Endothelial cell of umbilical vein (primary cell): ENCODE data around the gene DGLUCY. TPM values are rescaled to one million over a fixed set of nuclear protein-coding genes. Genes with fewer than 3 reads are reported as not detected.
"Not testable (repeated sequence)": the region's sequence is repeated elsewhere in the genome, so short reads cannot be mapped to it uniquely, and the experiment has no call there.

Source experiments
- BruUV-seq: library from RNA; stranded (reverse); fragments of 400-500 nt; replicated peaks from 2 replicates; lab custom pipeline; 2021; lab: Mats Ljungman, UMichigan
- CTCF ChIA-PET: fragments of 300-600, 350-600 bp; sonication (Branson Sonifier 250); formaldehyde crosslinking; loops from one replicate; lab custom pipeline; 2021; ENCODE audit warnings: antibody characterized with exemption, inconsistent platforms; lab: Charles Lee
- POLR2A ChIA-PET: fragments of 300-600, 350-600 bp; sonication (Branson Sonifier 250); formaldehyde crosslinking; loops from one replicate; lab custom pipeline; 2021; ENCODE audit warnings: antibody characterized with exemption, inconsistent platforms; lab: Charles Lee
- DNase-seq: peaks from one replicate; pipeline ENCODE4 v3.0.0-alpha.2; 2011; ENCODE audit warnings: low read depth, low spot score
- FAIRE-seq: peaks from 2 replicates; lab custom pipeline; 2011; peaks lifted over from hg19 to GRCh38; lab: Jason Lieb, UNC
- H2AFZ ChIP-seq: 2 replicates; pipeline ENCODE4 v1.6.0; 2012; ENCODE audit warnings: low read depth, low read length, control low read depth, inconsistent platforms
- H3K27ac ChIP-seq: 2 replicates; pipeline ENCODE4 v1.5.1; 2011; ENCODE audit warnings: low read depth, mild to moderate bottlenecking, control low read depth, low read length, moderate library complexity; ENCODE audit not compliant: insufficient read depth
- H3K27me3 ChIP-seq, 2 experiments: 2 replicates each; pipeline versions ENCODE4 v1.6.0 to v1.6.1; 2011; ENCODE audit warnings: low read length in 2 of 2, mixed read lengths in 1 of 2; ENCODE audit not compliant: control insufficient read depth in 2 of 2, insufficient read depth in 2 of 2
- H3K36me3 ChIP-seq, 2 experiments: 2 replicates in 1 of 2; 3 replicates in 1 of 2; pipeline ENCODE4 v1.5.1; 2011; ENCODE audit warnings: low read length in 2 of 2, mild to moderate bottlenecking in 1 of 2, moderate library complexity in 1 of 2; ENCODE audit not compliant: control insufficient read depth in 2 of 2, insufficient read depth in 2 of 2; ENCODE audit errors: extremely low read depth in 1 of 2
- H3K4me1 ChIP-seq: 3 replicates; pipeline ENCODE4 v1.5.1; 2011; ENCODE audit warnings: mild to moderate bottlenecking, low read length; ENCODE audit not compliant: control insufficient read depth, insufficient read depth; ENCODE audit errors: extremely low read depth
- H3K4me2 ChIP-seq: 2 replicates; pipeline ENCODE4 v1.6.1; 2011; ENCODE audit warnings: low read length, control low read depth, mixed read lengths; ENCODE audit not compliant: insufficient read depth
- H3K4me3 ChIP-seq, 3 experiments: fragments of 200-600 bp in 1 of 3; sonication (generic), shearing (Covaris generic) in 1 of 3; replicated peaks in 1 of 3; 2 replicates each; pipeline ENCODE4 v1.5.1; 2011 to 2016; ENCODE audit warnings: control low read depth in 3 of 3, low read length in 3 of 3, mild to moderate bottlenecking in 2 of 3, inconsistent platforms in 1 of 3, low read depth in 1 of 3, moderate library complexity in 1 of 3; ENCODE audit not compliant: insufficient read depth in 1 of 3
- H3K79me2 ChIP-seq: 2 replicates; pipeline ENCODE4 v1.6.0; 2012; ENCODE audit warnings: low read length, inconsistent platforms; ENCODE audit not compliant: control insufficient read depth, insufficient read depth
- H3K9ac ChIP-seq: replicated peaks from 2 replicates; pipeline ENCODE3; 2011; ENCODE audit warnings: low read length, control low read depth; ENCODE audit not compliant: insufficient read depth; ENCODE audit errors: extremely low read depth
- H3K9me1 ChIP-seq: replicated peaks from 3 replicates; pipeline ENCODE4 v1.6.0; 2011; ENCODE audit warnings: mild to moderate bottlenecking, low read length; ENCODE audit not compliant: control insufficient read depth, insufficient read depth; ENCODE audit errors: extremely low read depth
- H3K9me3 ChIP-seq: replicated peaks from 2 replicates; pipeline ENCODE4 v1.5.1; 2012; ENCODE audit warnings: low read length, inconsistent platforms; ENCODE audit not compliant: control insufficient read depth, insufficient read depth
- H4K20me1 ChIP-seq: replicated peaks from 2 replicates; pipeline ENCODE3; 2011; ENCODE audit warnings: mild to moderate bottlenecking, low read length; ENCODE audit not compliant: control insufficient read depth, insufficient read depth; ENCODE audit errors: extremely low read depth
- EZH2 ChIP-seq: IDR thresholded peaks from 2 replicates; pipeline ENCODE4 v1.6.1; 2012; ENCODE audit warnings: borderline replicate concordance, low read depth, mild to moderate bottlenecking, moderate library complexity, low read length, inconsistent platforms; ENCODE audit not compliant: severe bottlenecking
- FOS ChIP-seq: IDR thresholded peaks from 2 replicates; pipeline ENCODE4 v1.6.1; 2011; ENCODE audit warnings: mild to moderate bottlenecking, low read length, moderate library complexity, borderline replicate concordance; ENCODE audit not compliant: insufficient read depth
- GATA2 ChIP-seq: IDR thresholded peaks from 2 replicates; pipeline ENCODE4 v1.7.0; 2011; ENCODE audit warnings: low read depth, mild to moderate bottlenecking, moderate library complexity, mixed read lengths, low read length; ENCODE audit not compliant: insufficient read length, insufficient read depth
- JUN ChIP-seq: IDR thresholded peaks from 2 replicates; pipeline ENCODE4 v1.6.1; 2011; ENCODE audit warnings: borderline replicate concordance, low read depth; ENCODE audit not compliant: insufficient read length, insufficient read depth
- MAX ChIP-seq: IDR thresholded peaks from 2 replicates; pipeline ENCODE4 v1.6.1; 2011; ENCODE audit not compliant: insufficient read depth, insufficient read length
- MYC ChIP-seq: IDR thresholded peaks from one replicate; pipeline ENCODE4 v1.6.1; 2011; ENCODE audit warnings: mild to moderate bottlenecking, low read depth, low read length
- POLR2A ChIP-seq: IDR thresholded peaks from 2 replicates; pipeline ENCODE4 v1.6.1; 2012; ENCODE audit warnings: low read depth, mild to moderate bottlenecking, control low read depth, low read length
- POLR2AphosphoS5 ChIP-seq: IDR thresholded peaks from 2 replicates; pipeline ENCODE4 v1.6.1; 2012; ENCODE audit warnings: low read depth, mild to moderate bottlenecking, control low read depth, low read length, moderate library complexity; ENCODE audit not compliant: insufficient read depth
- dilution Hi-C: fragments of 300-500 bp; cut with MboI; formaldehyde crosslinking; loops from one replicate; pipeline ENCODE4 v1.15.0; 2019; ENCODE audit warnings: low sequenced_read_pairs; ENCODE audit not compliant: extremely low pct_ligation_motif_present
- intact Hi-C: fragments of 100-400 bp; cut with micrococcal nuclease; formaldehyde crosslinking; loops from one replicate; pipeline ENCODE4 v1.10.0; 2022
- polyA plus RNA-seq, 4 experiments: library from polyadenylated mRNA; depleted of rRNA in 3 of 4; stranded (reverse) in 3 of 4; unstranded in 1 of 4; fragments of >200 nt; gene quantifications; 2 replicates each; pipeline versions ENCODE4 v1.2.1 to v1.2.3, GENCODE V29; 2011 to 2012; ENCODE audit warnings: missing spikeins in 1 of 4
- total RNA-seq: library from RNA; stranded (reverse); gene quantifications from 2 replicates; pipeline ENCODE4 v1.2.3, GENCODE V29; 2021
- TF ChIP-seq, protein P1 (sequence below), 2 donors: IDR thresholded peaks; 1 replicate in 1 of 2; 2 replicates in 1 of 2; pipeline ENCODE4 v1.5.1; 2011; ENCODE audit warnings: low read length in 2 of 2, mild to moderate bottlenecking in 2 of 2, moderate library complexity in 2 of 2, control low read depth in 1 of 2, inconsistent platforms in 1 of 2, low read depth in 1 of 2; ENCODE audit not compliant: insufficient read depth in 1 of 2; ENCODE audit errors: extremely low read depth in 1 of 2

The DGLUCY gene
- total and polyA plus RNA-seq, 2 donors (not counting 3 experiments of a cell fraction or from before 2014, with no cell fraction given) = 40.9 to 65.6 TPM

DNA sequence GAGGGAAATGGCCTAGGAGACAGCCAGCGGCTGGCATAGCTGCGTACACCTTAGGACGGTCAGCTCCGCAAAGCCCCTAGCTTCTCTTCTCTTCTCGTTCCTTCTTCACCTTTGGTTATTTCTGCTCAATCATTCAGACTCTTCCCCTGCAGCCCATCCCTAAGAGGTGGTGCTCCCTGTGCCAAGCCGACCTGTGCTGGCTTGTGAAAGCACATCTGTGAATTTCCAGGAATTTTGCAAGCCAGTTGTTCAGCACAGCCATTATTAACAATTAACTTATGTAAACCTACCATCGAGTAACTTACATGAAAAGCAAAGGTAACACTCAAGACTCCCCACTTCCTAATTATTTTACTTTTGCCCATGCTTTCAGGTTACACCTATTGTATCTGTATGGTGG, 151.5 kb downstream of the DGLUCY start:
- no peak for FAIRE-seq
- TF ChIP-seq, protein P1, sequence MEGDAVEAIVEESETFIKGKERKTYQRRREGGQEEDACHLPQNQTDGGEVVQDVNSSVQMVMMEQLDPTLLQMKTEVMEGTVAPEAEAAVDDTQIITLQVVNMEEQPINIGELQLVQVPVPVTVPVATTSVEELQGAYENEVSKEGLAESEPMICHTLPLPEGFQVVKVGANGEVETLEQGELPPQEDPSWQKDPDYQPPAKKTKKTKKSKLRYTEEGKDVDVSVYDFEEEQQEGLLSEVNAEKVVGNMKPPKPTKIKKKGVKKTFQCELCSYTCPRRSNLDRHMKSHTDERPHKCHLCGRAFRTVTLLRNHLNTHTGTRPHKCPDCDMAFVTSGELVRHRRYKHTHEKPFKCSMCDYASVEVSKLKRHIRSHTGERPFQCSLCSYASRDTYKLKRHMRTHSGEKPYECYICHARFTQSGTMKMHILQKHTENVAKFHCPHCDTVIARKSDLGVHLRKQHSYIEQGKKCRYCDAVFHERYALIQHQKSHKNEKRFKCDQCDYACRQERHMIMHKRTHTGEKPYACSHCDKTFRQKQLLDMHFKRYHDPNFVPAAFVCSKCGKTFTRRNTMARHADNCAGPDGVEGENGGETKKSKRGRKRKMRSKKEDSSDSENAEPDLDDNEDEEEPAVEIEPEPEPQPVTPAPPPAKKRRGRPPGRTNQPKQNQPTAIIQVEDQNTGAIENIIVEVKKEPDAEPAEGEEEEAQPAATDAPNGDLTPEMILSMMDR (IDR thresholded peaks at IDR 0.05; ENCODE audit: extremely low read depth in 1 of 2, insufficient read depth in 1 of 2, low read depth in 1 of 2, low read length in 2 of 2) = no peak
- TF ChIP-seq POLR2A (no peak), JUN (no peak), EZH2 (no peak), POLR2AphosphoS5 (no peak), MYC (no peak), MAX (no peak), FOS (no peak), GATA2 (no peak)
- POLR2A ChIA-PET = no interaction called here
- H3K36me3 ChIP-seq = no peaks in the 10 kb centered on the region
- H3K4me3 ChIP-seq = no peak overlapping the region
- DNase-seq = no peak
- H3K27ac ChIP-seq = no peak overlapping the region
- no peak overlapping the region for H3K9ac ChIP-seq
- peaks cover 3% of the 10 kb centered on the region for H3K4me1 ChIP-seq
- no peak overlapping the region for H3K4me2 ChIP-seq
- BruUV-seq = no TSS peak
- H2AFZ ChIP-seq = no peak overlapping the region
- H3K79me2 ChIP-seq = no peaks in the 10 kb centered on the region
- dilution Hi-C loops (no loop called here), intact Hi-C loops (loop anchor here (5.0 kb wide), 1 partner anchor 88 kb away; no protein-coding TSS in a partner anchor)
- H3K9me3 ChIP-seq = no peaks in the 10 kb centered on the region
- CTCF ChIA-PET = interaction anchor here (1.3 to 2.7 kb wide), 2 partner anchors 9 to 88 kb away, joined by 3 to 22 read pairs; no protein-coding TSS in a partner anchor
- H3K27me3 ChIP-seq = no peaks in the 10 kb centered on the region
- H4K20me1 ChIP-seq = no peaks in the 10 kb centered on the region
- H3K9me1 ChIP-seq = no peaks in the 10 kb centered on the region

GRCh38 chr14:91266276-91266675, 152.4 kb downstream of the DGLUCY start:
- BruUV-seq, dilution Hi-C loops: not testable (repeated sequence)

More at GRCh38 chr14:91266276-91266675, 152.4 kb downstream of the DGLUCY start:
- H3K4me1 ChIP-seq, H3K27ac ChIP-seq, H3K27me3 ChIP-seq, H3K79me2 ChIP-seq, H4K20me1 ChIP-seq, H3K36me3 ChIP-seq, FAIRE-seq, DNase-seq, H2AFZ ChIP-seq, H3K9me3 ChIP-seq, POLR2A ChIA-PET, H3K9ac ChIP-seq, H3K4me2 ChIP-seq, H3K9me1 ChIP-seq, H3K4me3 ChIP-seq: not testable (repeated sequence)
- intact Hi-C loops = loop anchor here (5.0 kb wide), 1 partner anchor 89 kb away; no protein-coding TSS in a partner anchor
- CTCF ChIA-PET = interaction anchor here (1.3 kb wide), 1 partner anchor 89 kb away, joined by 3 read pairs; no protein-coding TSS in a partner anchor
